ENCODE results near the gene PHF20.

Gene PHF20

GRCh38 chr20:35830264-35830663, 58.4 kb downstream of the PHF20 start:
- DNase-seq (ENCODE audit: low read depth) = no peak
- TF ChIP-seq CTCF (IDR thresholded peaks at IDR 0.05; ENCODE audit: low read depth, low read length, missing control alignments) = no peak
- H3K4me3 ChIP-seq (ENCODE audit: low read depth, low read length) = no peak overlapping the region

GRCh38 chr20:35831029-35831428, 59.2 kb downstream of the PHF20 start:
- TF ChIP-seq CTCF (IDR thresholded peaks at IDR 0.05; ENCODE audit: low read depth, low read length, missing control alignments) = no peak
- H3K4me3 ChIP-seq (ENCODE audit: low read depth, low read length) = no peak overlapping the region
- DNase-seq (ENCODE audit: low read depth) = no peak

- no peak for TF ChIP-seq CTCF (IDR thresholded peaks at IDR 0.05; ENCODE audit: low read depth, low read length, missing control alignments)
- DNase-seq (ENCODE audit: low read depth) = no peak
These were observed 60.2 kb downstream of the PHF20 start for GRCh38 chr20:35831971-35832370.

GRCh38 chr20:35833241-35833640, 61.4 kb downstream of the PHF20 start:
- H3K4me3 ChIP-seq (ENCODE audit: low read depth, low read length) = no peak overlapping the region
- no peak for TF ChIP-seq CTCF (IDR thresholded peaks at IDR 0.05; ENCODE audit: low read depth, low read length, missing control alignments)
- DNase-seq (ENCODE audit: low read depth) = no peak

More at GRCh38 chr20:35831971-35832370, 60.2 kb downstream of the PHF20 start:
- no peak overlapping the region for H3K4me3 ChIP-seq (ENCODE audit: low read depth, low read length)

GRCh38 chr20:35837577-35838195, 65.9 kb downstream of the PHF20 start:
- no peak for TF ChIP-seq CTCF (IDR thresholded peaks at IDR 0.05; ENCODE audit: low read depth, low read length, missing control alignments)
- no peak overlapping the region for H3K4me3 ChIP-seq (ENCODE audit: low read depth, low read length)
- no peak for DNase-seq (ENCODE audit: low read depth)

- H3K4me3 ChIP-seq (ENCODE audit: low read depth, low read length) = no peak overlapping the region
- no peak for TF ChIP-seq CTCF (IDR thresholded peaks at IDR 0.05; ENCODE audit: low read depth, low read length, missing control alignments)
- no peak for DNase-seq (ENCODE audit: low read depth)
These were observed 66.4 kb downstream of the PHF20 start for GRCh38 chr20:35838205-35838604.

GRCh38 chr20:35839904-35840303, 68.1 kb downstream of the PHF20 start:
- DNase-seq (ENCODE audit: low read depth) = no peak
- no peak overlapping the region for H3K4me3 ChIP-seq (ENCODE audit: low read depth, low read length)
- TF ChIP-seq CTCF (IDR thresholded peaks at IDR 0.05; ENCODE audit: low read depth, low read length, missing control alignments) = no peak

Measured in GM12864 (cell line).